CD4-positive, CD25-positive, alpha-beta regulatory T cell (primary cell): Measurements from ENCODE around the gene FGR. TPM values are rescaled to one million over a fixed set of nuclear protein-coding genes. Genes with fewer than 3 reads are reported as not detected.
A peak's percentile ranks its signal among the peaks of the same experiment; 100 is the strongest.
"Not testable (repeated sequence)": the region's sequence is repeated elsewhere in the genome, so short reads cannot be mapped to it uniquely, and the experiment has no call there.

ENCODE experiments used
- ATAC-seq, 2 donors: fragments of 150-1000 bp; cut with Tn5 transposase; one replicate each; pipeline ENCODE4 v1.10.0; 2021; ENCODE audit warnings: low read depth in 2 of 2, moderate number of reproducible peaks in 2 of 2, moderate library complexity in 1 of 2
- DNase-seq, 3 donors: peaks; one replicate each; pipeline versions ENCODE4 v3.0.0 to v3.0.0-alpha.2; 2012 to 2022; ENCODE audit warnings: mixed read lengths in 1 of 3
- H3K27ac ChIP-seq: one replicate; pipeline ENCODE4 v1.7.0; 2013; ENCODE audit warnings: mild to moderate bottlenecking, low read length; ENCODE audit not compliant: insufficient read depth, poor library complexity, severe bottlenecking
- H3K27me3 ChIP-seq: one replicate; pipeline ENCODE4 v1.7.0; 2013; ENCODE audit warnings: low read length; ENCODE audit not compliant: control insufficient read depth, insufficient read depth
- H3K36me3 ChIP-seq: one replicate; pipeline ENCODE4 v1.7.0; 2013; ENCODE audit warnings: mild to moderate bottlenecking, low read length, moderate library complexity; ENCODE audit not compliant: control insufficient read depth, insufficient read depth
- H3K4me1 ChIP-seq: 2 replicates; pipeline ENCODE4 v1.7.0; 2013; ENCODE audit warnings: mild to moderate bottlenecking, low read length; ENCODE audit not compliant: insufficient read depth, control insufficient read depth, poor library complexity, severe bottlenecking
- H3K4me3 ChIP-seq: one replicate; pipeline ENCODE4 v1.7.0; 2013; ENCODE audit warnings: low read depth, mild to moderate bottlenecking, low read length, moderate library complexity
- H3K9me3 ChIP-seq, 2 experiments: 1 replicate in 1 of 2; 2 replicates in 1 of 2; pipeline ENCODE4 v1.7.0; 2013; ENCODE audit warnings: low read length in 2 of 2, mild to moderate bottlenecking in 1 of 2, moderate library complexity in 1 of 2; ENCODE audit not compliant: control insufficient read depth in 2 of 2
- H3K27ac Mint-ChIP-seq, 3 donors: one replicate each; pipeline ENCODE4 v1.8.0; 2020 to 2022; ENCODE audit warnings: mild to moderate bottlenecking in 3 of 3, mixed read lengths in 3 of 3, moderate library complexity in 2 of 3
- H3K27me3 Mint-ChIP-seq: one replicate; pipeline ENCODE4 v1.8.0; 2022; ENCODE audit warnings: mild to moderate bottlenecking, mixed read lengths
- H3K36me3 Mint-ChIP-seq: one replicate; pipeline ENCODE4 v1.8.0; 2020; ENCODE audit warnings: mixed read lengths
- H3K4me1 Mint-ChIP-seq, 4 donors: one replicate each; pipeline ENCODE4 v1.8.0; 2020 to 2022; ENCODE audit warnings: mixed read lengths in 4 of 4, mild to moderate bottlenecking in 1 of 4
- H3K4me3 Mint-ChIP-seq, 4 donors: one replicate each; pipeline ENCODE4 v1.8.0; 2020 to 2022; ENCODE audit warnings: mild to moderate bottlenecking in 4 of 4, mixed read lengths in 4 of 4, moderate library complexity in 3 of 4
- H3K9me3 Mint-ChIP-seq, 7 donors: one replicate each; pipeline ENCODE4 v1.8.0; 2020 to 2022; ENCODE audit warnings: mixed read lengths in 7 of 7, mild to moderate bottlenecking in 3 of 7, moderate library complexity in 2 of 7
- polyA plus RNA-seq, 4 donors: library from polyadenylated mRNA; unstranded; fragments of 300-500 nt; fragmentation: Illumina TruSeq; gene quantifications; one replicate each; pipeline ENCODE4 v1.2.3, GENCODE V29; 2021
- total RNA-seq: library from RNA; stranded (reverse); gene quantifications from one replicate; pipeline ENCODE4 v1.2.3, GENCODE V29; 2022

FGR gene
- total and polyA plus RNA-seq, 5 donors from 2014 or later: 0.15 to 0.87 (median 0.25) TPM

GRCh38 chr1:27623327-27624212 lies 11.4 kb downstream of the FGR start:
- H3K27me3 ChIP-seq: no peaks in the 10 kb centered on the region
- no peaks in the 10 kb centered on the region for H3K36me3 Mint-ChIP-seq
- H3K27ac ChIP-seq: no peak overlapping the region
- H3K4me3 Mint-ChIP-seq: no peak overlapping the region
- no peaks in the 10 kb centered on the region for H3K9me3 ChIP-seq
- no peaks in the 10 kb centered on the region for H3K9me3 Mint-ChIP-seq
- DNase-seq: no peak
- no peaks in the 10 kb centered on the region for H3K36me3 ChIP-seq
- no peak overlapping the region for H3K4me3 ChIP-seq
- no peak for ATAC-seq
- peaks cover under 1 to 24% (median 12%) of the 10 kb centered on the region in 4 donors for H3K4me1 Mint-ChIP-seq
- H3K27ac Mint-ChIP-seq: peak overlapping the region; percentile 15 to 81 (median 63)
- no peaks in the 10 kb centered on the region for H3K27me3 Mint-ChIP-seq
- peaks cover 20% of the 10 kb centered on the region for H3K4me1 ChIP-seq

GRCh38 chr1:27622828-27623227 lies 12.2 kb downstream of the FGR start:
- Histone ChIP-seq H3K4me3 (no peak overlapping the region), H3K27ac (no peak overlapping the region), H3K27me3 (no peaks in the 10 kb centered on the region), H3K4me1 (peaks cover 27% of the 10 kb centered on the region), H3K36me3 (no peaks in the 10 kb centered on the region), H3K9me3 (no peaks in the 10 kb centered on the region)
- Mint-ChIP-seq H3K27me3 (no peaks in the 10 kb centered on the region), H3K36me3 (no peaks in the 10 kb centered on the region), H3K27ac (peak overlapping the region in 1 of 3 donors; percentile 15), H3K4me3 (no peak overlapping the region), H3K4me1 (peaks cover 6 to 30% (median 18%) of the 10 kb centered on the region in 4 donors), H3K9me3 (no peaks in the 10 kb centered on the region)
- DNase-seq (no peak), ATAC-seq (no peak)

DNA sequence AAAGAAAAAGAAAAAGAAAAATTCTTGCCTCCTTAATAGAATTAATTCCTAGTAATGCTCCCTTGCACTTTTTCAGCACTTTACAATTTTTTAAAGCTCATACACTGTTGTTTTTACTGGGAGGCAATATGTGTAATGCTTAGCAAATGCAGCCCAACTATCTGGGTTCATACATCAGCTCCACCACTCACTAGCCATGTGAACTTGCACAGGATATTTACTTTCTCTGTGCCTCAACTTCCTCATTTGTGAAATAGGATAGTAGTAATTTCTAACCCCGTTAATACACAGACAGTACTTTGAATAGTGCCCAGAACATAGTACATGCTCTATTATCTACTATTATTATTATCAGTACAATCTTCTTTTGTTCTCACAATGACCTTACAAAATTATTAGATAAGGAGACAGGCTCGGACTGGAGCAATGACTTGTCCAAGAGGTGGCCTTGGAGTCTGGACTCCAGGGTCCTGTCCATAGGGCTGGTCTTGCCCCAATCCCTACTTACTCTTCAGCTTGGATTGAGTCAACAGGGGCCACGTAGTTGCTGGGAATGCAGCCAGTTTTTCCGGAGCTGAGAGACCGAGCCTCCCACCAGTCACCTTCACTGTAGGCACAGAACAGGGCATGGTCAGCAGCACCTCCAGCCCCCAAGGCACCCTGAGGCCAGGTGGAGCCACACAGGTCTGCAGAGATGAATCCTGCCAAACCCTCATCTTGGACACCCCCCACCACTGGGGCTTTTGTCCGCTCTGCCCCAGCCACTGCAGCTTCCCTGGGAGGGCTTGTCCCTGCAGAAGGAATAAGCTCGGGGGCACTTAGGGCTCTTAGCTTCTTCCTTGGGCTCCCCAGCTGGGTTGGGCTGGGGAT lies 13.7 kb downstream of the FGR start:
- H3K9me3 Mint-ChIP-seq: no peaks in the 10 kb centered on the region
- H3K4me3 Mint-ChIP-seq: no peak overlapping the region
- H3K36me3 ChIP-seq: no peaks in the 10 kb centered on the region
- peaks cover 43% of the 10 kb centered on the region for H3K4me1 ChIP-seq
- DNase-seq: no peak
- no peak overlapping the region for H3K27ac ChIP-seq
- no peaks in the 10 kb centered on the region for H3K9me3 ChIP-seq
- no peaks in the 10 kb centered on the region for H3K36me3 Mint-ChIP-seq
- H3K27ac Mint-ChIP-seq: no peak overlapping the region
- H3K27me3 Mint-ChIP-seq: no peaks in the 10 kb centered on the region
- no peak for ATAC-seq
- H3K4me1 Mint-ChIP-seq: peaks cover 6 to 43% (median 30%) of the 10 kb centered on the region in 4 donors
- no peaks in the 10 kb centered on the region for H3K27me3 ChIP-seq
- H3K4me3 ChIP-seq: no peak overlapping the region

DNA sequence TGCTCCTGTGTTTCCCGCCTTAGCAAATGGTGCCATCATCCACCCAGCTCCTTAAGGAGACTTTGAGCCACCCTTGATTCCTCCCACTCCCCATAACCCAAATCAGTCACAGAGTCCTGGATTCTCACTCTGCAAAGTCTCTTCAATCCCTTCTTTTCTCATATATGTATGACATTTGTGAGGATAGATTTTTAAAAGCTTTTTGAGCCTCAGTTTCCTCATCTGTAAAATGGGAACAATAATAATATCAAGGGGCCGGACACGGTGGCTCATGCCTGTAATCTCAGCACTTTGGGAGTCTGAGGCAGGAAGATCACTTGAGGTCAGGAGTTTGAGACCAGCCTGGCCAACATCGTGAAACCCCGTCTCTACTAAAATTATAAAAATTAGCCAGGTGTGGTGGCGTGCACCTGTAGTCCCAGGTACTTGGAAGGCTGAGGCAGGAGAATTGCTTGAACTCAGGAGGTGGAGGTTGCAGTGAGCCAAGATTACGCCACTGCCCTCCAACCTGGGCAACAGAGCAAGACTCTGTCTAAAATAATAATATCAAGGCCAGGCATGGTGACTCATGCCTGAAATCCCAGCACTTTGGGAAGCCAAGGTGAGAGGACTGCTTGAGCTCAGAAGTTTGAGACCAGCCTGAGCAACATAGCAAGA lies 15.1 kb downstream of the FGR start:
- not testable (repeated sequence) for H3K9me3 Mint-ChIP-seq, H3K4me3 ChIP-seq, DNase-seq, H3K9me3 ChIP-seq, H3K36me3 ChIP-seq, H3K36me3 Mint-ChIP-seq, ATAC-seq, H3K27ac ChIP-seq, H3K27me3 Mint-ChIP-seq, H3K27me3 ChIP-seq
- Mint-ChIP-seq H3K27ac (peak overlapping the region in 2 of 3 donors; percentile 14 to 16), H3K4me1 (peaks cover 6 to 55% (median 33%) of the 10 kb centered on the region in 4 donors), H3K4me3 (peak overlapping the region in 1 of 4 donors; percentile 17)
- H3K4me1 ChIP-seq: peaks cover 46% of the 10 kb centered on the region

GRCh38 chr1:27618341-27619082 lies 16.5 kb downstream of the FGR start:
- H3K9me3 Mint-ChIP-seq: no peaks in the 10 kb centered on the region
- no peaks in the 10 kb centered on the region for H3K27me3 Mint-ChIP-seq
- H3K4me1 Mint-ChIP-seq: peaks cover 13 to 63% (median 41%) of the 10 kb centered on the region in 4 donors
- peak overlapping the region in 3 of 4 donors; percentile 51 to 77 (median 74) for H3K4me3 Mint-ChIP-seq
- H3K9me3 ChIP-seq: no peaks in the 10 kb centered on the region
- peak overlapping the region; percentile 51 for H3K27ac ChIP-seq
- DNase-seq (peak in 2 of 3 donors; percentile 63 to 74), ATAC-seq (peak; percentile 96)
- peaks cover 3% of the 10 kb centered on the region for H3K36me3 Mint-ChIP-seq
- H3K4me3 ChIP-seq: no peak overlapping the region
- H3K27me3 ChIP-seq: no peaks in the 10 kb centered on the region
- H3K27ac Mint-ChIP-seq: peak overlapping the region; percentile 91 to 97 (median 94)
- H3K4me1 ChIP-seq: peaks cover 57% of the 10 kb centered on the region
- H3K36me3 ChIP-seq: no peaks in the 10 kb centered on the region

DNA sequence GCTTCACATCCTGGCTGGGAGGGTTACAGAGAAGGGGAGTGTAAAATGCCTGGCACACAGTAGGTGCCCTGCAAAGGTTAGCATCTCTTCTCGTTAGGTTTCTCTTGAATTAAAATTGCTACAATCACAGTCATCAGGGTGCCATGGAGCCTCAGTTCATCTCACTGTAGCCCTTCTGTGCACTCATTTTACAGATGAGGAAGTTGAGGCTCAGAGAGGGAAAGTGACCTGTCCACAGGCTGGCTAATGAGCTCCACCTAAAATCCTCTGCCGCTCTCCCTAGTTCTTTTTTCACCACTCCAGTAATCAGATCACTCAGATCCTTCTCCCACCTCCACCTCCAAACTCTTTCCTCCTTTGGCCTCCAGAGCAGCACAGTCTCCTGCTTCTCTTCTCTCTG lies 17.6 kb downstream of the FGR start:
- Histone ChIP-seq H3K27me3 (no peaks in the 10 kb centered on the region), H3K36me3 (no peaks in the 10 kb centered on the region), H3K9me3 (no peaks in the 10 kb centered on the region), H3K4me3 (peak overlapping the region; percentile 24), H3K4me1 (peaks cover 56% of the 10 kb centered on the region), H3K27ac (peak overlapping the region; percentile 51)
- H3K36me3 Mint-ChIP-seq: peaks cover 3% of the 10 kb centered on the region
- H3K4me3 Mint-ChIP-seq: peak overlapping the region in 2 of 4 donors; percentile 51 to 66
- peaks cover 13 to 67% (median 43%) of the 10 kb centered on the region in 4 donors for H3K4me1 Mint-ChIP-seq
- H3K27ac Mint-ChIP-seq: peak overlapping the region; percentile 91 to 97 (median 94)
- H3K27me3 Mint-ChIP-seq: no peaks in the 10 kb centered on the region
- H3K9me3 Mint-ChIP-seq: no peaks in the 10 kb centered on the region
- DNase-seq (no peak), ATAC-seq (no peak)

DNA sequence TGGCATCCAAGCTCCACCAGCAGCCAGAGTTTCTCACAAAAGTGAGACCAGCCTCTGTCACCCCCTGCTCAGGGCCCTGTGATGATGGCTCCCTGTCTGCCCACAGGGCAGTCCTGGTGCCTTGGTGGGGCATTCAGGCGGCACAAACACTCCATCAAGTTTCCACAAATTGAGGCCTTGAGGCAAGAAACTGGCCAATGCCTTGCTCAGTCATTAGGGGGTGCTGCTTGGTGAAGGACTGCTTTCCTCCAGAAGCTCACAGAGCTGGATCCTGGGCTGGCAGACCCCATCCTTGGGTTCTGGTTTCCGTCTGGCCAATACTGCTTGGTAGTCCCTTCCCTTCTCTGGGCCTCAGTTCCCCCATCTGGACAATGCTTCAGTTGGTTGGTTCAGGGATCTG lies 18.5 kb downstream of the FGR start:
- Histone ChIP-seq H3K4me1 (peaks cover 56% of the 10 kb centered on the region), H3K36me3 (no peaks in the 10 kb centered on the region), H3K9me3 (no peaks in the 10 kb centered on the region), H3K27ac (no peak overlapping the region), H3K4me3 (no peak overlapping the region), H3K27me3 (no peaks in the 10 kb centered on the region)
- peaks cover 3% of the 10 kb centered on the region for H3K36me3 Mint-ChIP-seq
- no peaks in the 10 kb centered on the region for H3K9me3 Mint-ChIP-seq
- ATAC-seq: no peak
- no peak for DNase-seq
- no peaks in the 10 kb centered on the region for H3K27me3 Mint-ChIP-seq
- H3K4me3 Mint-ChIP-seq: peak overlapping the region in 1 of 4 donors; percentile 48
- peak overlapping the region; percentile 90 to 95 (median 94) for H3K27ac Mint-ChIP-seq
- H3K4me1 Mint-ChIP-seq: peaks cover 13 to 71% (median 48%) of the 10 kb centered on the region in 4 donors
